H9 (cell line): Measurements from ENCODE around the gene POLE3. TPM values are rescaled to one million over a fixed set of nuclear protein-coding genes. Genes with fewer than 3 reads are reported as not detected.
"Not testable (repeated sequence)": the region's sequence is repeated elsewhere in the genome, so short reads cannot be mapped to it uniquely, and the experiment has no call there.

Experiments used
- DNase-seq: peaks from one replicate; pipeline ENCODE4 v3.0.0-alpha.2; 2017
- H2AFZ ChIP-seq: one replicate; pipeline ENCODE4 v1.6.1; 2013; ENCODE audit warnings: mild to moderate bottlenecking, low read length, control low read depth, moderate library complexity
- H2AK5ac ChIP-seq: 2 replicates; pipeline ENCODE4 v1.6.1; 2013; ENCODE audit warnings: low read length, control low read depth, mixed read lengths; ENCODE audit not compliant: insufficient read length
- H2BK120ac ChIP-seq: one replicate; pipeline ENCODE4 v1.6.1; 2013; ENCODE audit warnings: low read depth, mild to moderate bottlenecking, low read length, control low read depth, inconsistent platforms; ENCODE audit not compliant: poor library complexity, severe bottlenecking
- H2BK12ac ChIP-seq: 2 replicates; pipeline ENCODE4 v1.6.1; 2013; ENCODE audit warnings: low read length, control low read depth, mixed read lengths, low read depth; ENCODE audit not compliant: insufficient read length
- H2BK15ac ChIP-seq: 2 replicates; pipeline ENCODE4 v1.6.1; 2013; ENCODE audit warnings: low read depth, low read length, control low read depth
- H2BK20ac ChIP-seq: one replicate; pipeline ENCODE4 v1.6.1; 2013; ENCODE audit warnings: low read depth, mild to moderate bottlenecking, low read length, control low read depth, inconsistent platforms; ENCODE audit not compliant: poor library complexity, severe bottlenecking
- H2BK5ac ChIP-seq: 2 replicates; pipeline ENCODE4 v1.6.1; 2013; ENCODE audit warnings: low read length, control low read depth, mixed read lengths; ENCODE audit not compliant: insufficient read length
- H3K14ac ChIP-seq: 2 replicates; pipeline ENCODE4 v1.6.1; 2013; ENCODE audit warnings: low read length, control low read depth; ENCODE audit not compliant: insufficient read depth
- H3K18ac ChIP-seq: 2 replicates; pipeline ENCODE4 v1.6.1; 2013; ENCODE audit warnings: low read depth, mild to moderate bottlenecking, mixed read lengths, low read length, control low read depth; ENCODE audit not compliant: insufficient read length
- H3K23ac ChIP-seq: 2 replicates; pipeline ENCODE4 v1.6.1; 2013; ENCODE audit warnings: low read length, control low read depth, mixed read lengths, low read depth; ENCODE audit not compliant: insufficient read length
- H3K23me2 ChIP-seq: 2 replicates; pipeline ENCODE4 v1.6.1; 2013; ENCODE audit warnings: low read depth, mild to moderate bottlenecking, mixed read lengths, low read length, control low read depth; ENCODE audit not compliant: insufficient read length, poor library complexity, severe bottlenecking
- H3K27ac ChIP-seq: 2 replicates; pipeline ENCODE4 v1.5.1; 2013; ENCODE audit warnings: low read length, control low read depth, mixed read lengths, low read depth; ENCODE audit not compliant: insufficient read length
- H3K27me3 ChIP-seq: 2 replicates; pipeline ENCODE4 v1.6.1; 2013; ENCODE audit warnings: low read length, control low read depth, inconsistent platforms; ENCODE audit not compliant: insufficient read depth
- H3K4ac ChIP-seq: 2 replicates; pipeline ENCODE4 v1.6.1; 2013; ENCODE audit warnings: low read depth, mild to moderate bottlenecking, control low read depth, inconsistent platforms, low read length, moderate library complexity
- H3K4me1 ChIP-seq: 2 replicates; pipeline ENCODE4 v1.6.1; 2013; ENCODE audit warnings: low read length, control low read depth, inconsistent platforms; ENCODE audit not compliant: insufficient read depth
- H3K4me2 ChIP-seq: 2 replicates; pipeline ENCODE4 v1.6.1; 2013; ENCODE audit warnings: low read length, control low read depth, mixed read lengths; ENCODE audit not compliant: insufficient read length, insufficient read depth
- H3K56ac ChIP-seq: 2 replicates; pipeline ENCODE4 v1.6.1; 2013; ENCODE audit warnings: low read depth, mild to moderate bottlenecking, mixed read lengths, low read length, control low read depth; ENCODE audit not compliant: insufficient read length
- H3K79me1 ChIP-seq: 2 replicates; pipeline ENCODE4 v1.6.1; 2013; ENCODE audit warnings: low read depth, mild to moderate bottlenecking, moderate library complexity, low read length, control low read depth, inconsistent platforms; ENCODE audit not compliant: insufficient read depth, poor library complexity, severe bottlenecking
- H3K79me2 ChIP-seq: 2 replicates; pipeline ENCODE4 v1.6.1; 2013; ENCODE audit warnings: low read length, control low read depth, inconsistent platforms; ENCODE audit not compliant: insufficient read depth
- H3K9ac ChIP-seq: 2 replicates; pipeline ENCODE4 v1.6.1; 2013; ENCODE audit warnings: low read length, control low read depth, mixed read lengths; ENCODE audit not compliant: insufficient read length; ENCODE audit errors: extremely low read depth
- H3K9me3 ChIP-seq: one replicate; pipeline ENCODE4 v1.6.1; 2013; ENCODE audit warnings: low read depth, low read length, inconsistent platforms; ENCODE audit not compliant: control insufficient read depth
- H3T11ph ChIP-seq: one replicate; pipeline ENCODE4 v1.6.1; 2013; ENCODE audit warnings: mild to moderate bottlenecking, low read length, control low read depth, inconsistent platforms
- H4K20me1 ChIP-seq: one replicate; pipeline ENCODE4 v1.6.1; 2013; ENCODE audit not compliant: control insufficient read depth, insufficient read length, insufficient read depth
- H4K5ac ChIP-seq: 2 replicates; pipeline ENCODE4 v1.6.1; 2013; ENCODE audit warnings: low read depth, mild to moderate bottlenecking, mixed read lengths, low read length, control low read depth; ENCODE audit not compliant: insufficient read length
- H4K8ac ChIP-seq: replicated peaks from 2 replicates; pipeline ENCODE4 v1.6.1; 2013; ENCODE audit warnings: low read length, control low read depth, mixed read lengths, low read depth; ENCODE audit not compliant: insufficient read length
- H4K91ac ChIP-seq: 2 replicates; pipeline ENCODE4 v1.6.1; 2013; ENCODE audit warnings: low read depth, mild to moderate bottlenecking, moderate library complexity, mixed read lengths, low read length, control low read depth; ENCODE audit not compliant: insufficient read length
- H3K27ac Mint-ChIP-seq, 3 experiments: 2 replicates in 2 of 3; 3 replicates in 1 of 3; pipeline ENCODE4 v1.8.0; 2020 to 2021; ENCODE audit warnings: mixed read lengths in 3 of 3, mild to moderate bottlenecking in 1 of 3, moderate library complexity in 1 of 3
- H3K27me3 Mint-ChIP-seq: 2 replicates; pipeline ENCODE4 v1.8.0; 2021; ENCODE audit warnings: low read depth, mild to moderate bottlenecking, moderate library complexity, mixed read lengths
- H3K36me3 Mint-ChIP-seq, 3 experiments: 2 replicates in 2 of 3; 3 replicates in 1 of 3; pipeline ENCODE4 v1.8.0; 2020 to 2021; ENCODE audit warnings: low read depth in 3 of 3, mixed read lengths in 3 of 3; ENCODE audit not compliant: insufficient read depth in 1 of 3
- H3K4me1 Mint-ChIP-seq, 2 experiments: 2 replicates each; pipeline ENCODE4 v1.8.0; 2020; ENCODE audit warnings: mixed read lengths in 2 of 2
- H3K4me3 Mint-ChIP-seq, 2 experiments: 2 replicates in 1 of 2; 3 replicates in 1 of 2; pipeline ENCODE4 v1.8.0; 2020 to 2021; ENCODE audit warnings: mild to moderate bottlenecking in 2 of 2, mixed read lengths in 2 of 2, moderate library complexity in 1 of 2
- H3K9me3 Mint-ChIP-seq, 2 experiments: 2 replicates in 1 of 2; 3 replicates in 1 of 2; pipeline ENCODE4 v1.8.0; 2020; ENCODE audit warnings: mild to moderate bottlenecking in 2 of 2, mixed read lengths in 2 of 2, moderate library complexity in 1 of 2
- CTCF ChIP-seq: fragments of 200-600 bp; sonication (generic); conservative IDR thresholded peaks from 3 replicates; pipeline ENCODE4 v1.8.0; 2021; ENCODE audit warnings: antibody characterized with exemption, mild to moderate bottlenecking
- WGBS: extraction: QIAGEN DNeasy Blood & Tissue Kit; methylation state at CpG from one replicate; pipeline ENCODE4 v1.1.7; 2013; ENCODE audit warnings: missing lambda C conversion rate, low lambda C conversion rate, mixed read lengths; ENCODE audit not compliant: insufficient read length; ENCODE audit errors: extremely low coverage; 5-methylcytosine and 5-hydroxymethylcytosine counted together
- total RNA-seq: library from RNA; stranded (reverse); gene quantifications from 2 replicates; pipeline ENCODE4 v1.2.1, GENCODE V29; 2021

The POLE3 gene
- total RNA-seq, 1 experiment from 2014 or later, result 82.4 TPM

DNA sequence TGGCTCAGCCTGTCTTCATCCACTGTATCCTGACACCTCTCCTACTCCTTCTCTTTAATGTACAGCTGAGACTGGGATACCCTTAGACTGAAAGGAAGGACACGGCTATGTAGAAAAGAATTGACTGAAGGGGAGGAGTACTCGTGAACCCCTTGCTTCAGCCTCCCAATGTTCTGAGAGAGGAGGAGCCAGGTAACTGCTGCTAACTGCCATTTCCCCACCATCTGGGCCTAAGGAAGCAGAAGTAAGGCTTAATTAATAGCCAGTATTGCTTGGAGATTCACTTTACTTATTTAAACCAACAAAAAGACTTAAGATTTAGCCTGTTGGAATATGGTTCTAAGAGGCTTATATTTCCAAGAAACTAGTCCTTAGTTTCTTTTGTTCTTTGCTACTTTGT, 34.3 kb upstream of the POLE3 start:
- Histone ChIP-seq H3K4me1 (no peaks in the 10 kb centered on the region), H3K18ac (no peak overlapping the region), H2BK20ac (no peak overlapping the region), H2BK15ac (no peak overlapping the region), H4K8ac (no peak overlapping the region), H3K79me2 (no peaks in the 10 kb centered on the region), H3K14ac (no peak overlapping the region), H3K56ac (no peak overlapping the region), H4K20me1 (no peaks in the 10 kb centered on the region), H3K23me2 (no peaks in the 10 kb centered on the region), H3K9ac (no peak overlapping the region), H2BK120ac (no peak overlapping the region), H2BK12ac (peak overlapping the region; percentile 94), H3K27ac (no peak overlapping the region), H3K23ac (no peak overlapping the region), H4K91ac (no peak overlapping the region), H3K79me1 (no peaks in the 10 kb centered on the region), H2BK5ac (no peak overlapping the region), H3K4ac (no peak overlapping the region), H3K4me2 (no peak overlapping the region), H2AK5ac (no peak overlapping the region), H3K27me3 (no peaks in the 10 kb centered on the region), H3K9me3 (no peaks in the 10 kb centered on the region), H2AFZ (no peak overlapping the region), H4K5ac (no peak overlapping the region), H3T11ph (no peak overlapping the region)
- no peak for TF ChIP-seq CTCF
- no peak for DNase-seq
- Mint-ChIP-seq H3K36me3 (no peaks in the 10 kb centered on the region), H3K4me3 (no peak overlapping the region), H3K4me1 (peaks cover 2 to 3% of the 10 kb centered on the region in 2 experiments; a peak in 3 of 4 replicates), H3K27me3 (no peaks in the 10 kb centered on the region), H3K27ac (no peak overlapping the region), H3K9me3 (no peaks in the 10 kb centered on the region)
- no CpG with 5 or more reads among the region's 2 CpGs for WGBS

DNA sequence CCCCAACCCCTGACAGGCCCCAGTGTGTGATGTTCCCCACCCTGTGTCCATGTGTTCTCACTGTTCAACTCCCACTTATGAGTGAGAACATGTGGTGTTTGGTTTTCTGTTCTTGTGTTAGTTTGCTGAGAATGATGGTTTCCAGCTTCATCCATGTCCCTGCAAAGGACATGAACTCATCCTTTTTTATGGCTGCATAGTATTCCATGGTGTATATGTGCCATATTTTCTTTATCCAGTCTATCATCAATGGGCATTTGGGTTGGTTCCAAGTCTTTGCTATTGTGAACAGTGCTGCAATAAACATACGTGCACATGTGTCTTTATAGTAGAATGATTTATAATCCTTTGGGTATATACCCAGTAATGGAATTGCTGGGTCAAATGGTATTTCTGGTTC, 27.2 kb upstream of the POLE3 start:
- H3K23ac ChIP-seq, DNase-seq, H2BK120ac ChIP-seq, H3K79me2 ChIP-seq, H4K91ac ChIP-seq, H3K4ac ChIP-seq, H4K5ac ChIP-seq, H3K4me3 Mint-ChIP-seq, H4K8ac ChIP-seq, H3T11ph ChIP-seq, H3K18ac ChIP-seq, H3K9ac ChIP-seq, H2BK5ac ChIP-seq, H3K36me3 Mint-ChIP-seq, H3K56ac ChIP-seq, H3K4me2 ChIP-seq, H3K4me1 Mint-ChIP-seq, H3K14ac ChIP-seq, H3K9me3 ChIP-seq, H2BK20ac ChIP-seq, H3K23me2 ChIP-seq, H2AFZ ChIP-seq, H2BK12ac ChIP-seq, H3K79me1 ChIP-seq, H3K27me3 ChIP-seq, H4K20me1 ChIP-seq, H2AK5ac ChIP-seq, H2BK15ac ChIP-seq, H3K27ac Mint-ChIP-seq, H3K27ac ChIP-seq, H3K4me1 ChIP-seq: not testable (repeated sequence)
- H3K9me3 Mint-ChIP-seq, result peaks cover 6 to 19% of the 10 kb centered on the region in 2 experiments; a peak in 2 of 5 replicates
- WGBS, result no CpG with 5 or more reads among the region's 1 CpG
- H3K27me3 Mint-ChIP-seq, result peaks cover 13% of the 10 kb centered on the region
